HG02884 (cell line): ENCODE data around the gene EDAR.

Source experiments
- ATAC-seq: cut with Tn5 transposase; IDR thresholded peaks from one replicate; pipeline ENCODE4 v1.9.1; 2021; ENCODE audit warnings: mild to moderate bottlenecking, moderate library complexity; ENCODE audit not compliant: unreplicated experiment

EDAR gene

GRCh38 chr2:108969856-108970255 lies 19.2 kb downstream of the EDAR start:
- no peak for ATAC-seq

- ATAC-seq = no peak
These were observed 20.4 kb downstream of the EDAR start for GRCh38 chr2:108968619-108969018.

GRCh38 chr2:108967757-108968156 lies 21.3 kb downstream of the EDAR start:
- ATAC-seq = no peak

- ATAC-seq = no peak
These were observed 23.3 kb downstream of the EDAR start for GRCh38 chr2:108965540-108966289.

GRCh38 chr2:108963057-108963456 lies 26.0 kb downstream of the EDAR start:
- no peak for ATAC-seq

- ATAC-seq = no peak
These were observed 27.2 kb downstream of the EDAR start for GRCh38 chr2:108961796-108962195.

GRCh38 chr2:108960006-108960405 lies 29.0 kb downstream of the EDAR start:
- ATAC-seq = no peak

GRCh38 chr2:108959401-108959800 lies 29.6 kb downstream of the EDAR start:
- ATAC-seq = no peak

GRCh38 chr2:108958632-108959341 lies 30.2 kb downstream of the EDAR start:
- ATAC-seq = no peak

GRCh38 chr2:108958002-108958401 lies 31.0 kb downstream of the EDAR start:
- ATAC-seq = no peak

- no peak for ATAC-seq
These were observed 32.6 kb downstream of the EDAR start for GRCh38 chr2:108956375-108956774.

- ATAC-seq = no peak
These were observed 38.5 kb downstream of the EDAR start for GRCh38 chr2:108950369-108951135.

- no peak for ATAC-seq
These were observed 39.4 kb downstream of the EDAR start for GRCh38 chr2:108949316-108950239.

- ATAC-seq = no peak
These were observed 41.6 kb downstream of the EDAR start for GRCh38 chr2:108947271-108947907.

GRCh38 chr2:108946442-108946841 lies 42.6 kb downstream of the EDAR start:
- no peak for ATAC-seq

GRCh38 chr2:108945969-108946368 lies 43.1 kb downstream of the EDAR start:
- no peak for ATAC-seq

- no peak for ATAC-seq
These were observed 44.3 kb downstream of the EDAR start for GRCh38 chr2:108944601-108945331.

- no peak for ATAC-seq
These were observed 45.3 kb downstream of the EDAR start for GRCh38 chr2:108943751-108944150.

GRCh38 chr2:108942888-108943287 lies 46.1 kb downstream of the EDAR start:
- ATAC-seq = no peak
